Gastroesophageal sphincter (tissue), 3 donors: ENCODE data around the gene LENG8.

Experiments used
- EP300 ChIP-seq: sonication (generic); formaldehyde crosslinking; IDR thresholded peaks from one replicate; pipeline ENCODE4 v1.6.1; 2017; ENCODE audit warnings: antibody characterized with exemption, mild to moderate bottlenecking
- POLR2A ChIP-seq, 2 donors: fragments of 450-650 bp; IDR thresholded peaks; one replicate each; pipeline ENCODE4 v1.6.1; 2017; ENCODE audit warnings: antibody characterized with exemption in 2 of 2, mild to moderate bottlenecking in 2 of 2, moderate library complexity in 1 of 2
- POLR2AphosphoS5 ChIP-seq: sonication (generic); formaldehyde crosslinking; IDR thresholded peaks from one replicate; pipeline ENCODE4 v1.6.1; 2017; ENCODE audit warnings: antibody characterized with exemption
- TF ChIP-seq, protein P1 (sequence below), 4 experiments: fragments of 200-600 bp in 2 of 4; fragments of 450-650 bp in 2 of 4; sonication (generic) in 1 of 4; IDR thresholded peaks; one replicate each; pipeline ENCODE4 v1.5.1; 2017 to 2019; ENCODE audit warnings: antibody characterized with exemption in 4 of 4, mild to moderate bottlenecking in 2 of 4, moderate library complexity in 2 of 4

DNA sequence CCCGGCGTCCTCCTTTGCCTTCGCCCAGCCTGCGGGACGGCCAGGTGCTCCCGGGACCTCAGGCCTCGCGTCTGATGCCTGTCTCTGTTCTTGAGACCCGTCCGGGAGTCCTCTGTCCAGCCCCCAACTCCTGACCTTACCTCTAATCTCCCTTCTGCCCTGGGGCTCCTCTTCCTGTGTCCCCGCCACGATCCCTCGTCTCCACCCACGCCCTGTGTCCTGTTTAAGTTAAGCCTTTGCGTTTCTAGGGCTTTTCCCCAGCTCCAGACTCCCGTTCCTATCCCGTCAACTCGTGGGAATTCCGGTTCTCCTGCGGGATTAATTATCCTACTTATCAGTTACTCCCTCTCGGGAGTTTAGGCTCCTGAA lies 686 bp downstream of the LENG8 start:
- TF ChIP-seq, protein P1, sequence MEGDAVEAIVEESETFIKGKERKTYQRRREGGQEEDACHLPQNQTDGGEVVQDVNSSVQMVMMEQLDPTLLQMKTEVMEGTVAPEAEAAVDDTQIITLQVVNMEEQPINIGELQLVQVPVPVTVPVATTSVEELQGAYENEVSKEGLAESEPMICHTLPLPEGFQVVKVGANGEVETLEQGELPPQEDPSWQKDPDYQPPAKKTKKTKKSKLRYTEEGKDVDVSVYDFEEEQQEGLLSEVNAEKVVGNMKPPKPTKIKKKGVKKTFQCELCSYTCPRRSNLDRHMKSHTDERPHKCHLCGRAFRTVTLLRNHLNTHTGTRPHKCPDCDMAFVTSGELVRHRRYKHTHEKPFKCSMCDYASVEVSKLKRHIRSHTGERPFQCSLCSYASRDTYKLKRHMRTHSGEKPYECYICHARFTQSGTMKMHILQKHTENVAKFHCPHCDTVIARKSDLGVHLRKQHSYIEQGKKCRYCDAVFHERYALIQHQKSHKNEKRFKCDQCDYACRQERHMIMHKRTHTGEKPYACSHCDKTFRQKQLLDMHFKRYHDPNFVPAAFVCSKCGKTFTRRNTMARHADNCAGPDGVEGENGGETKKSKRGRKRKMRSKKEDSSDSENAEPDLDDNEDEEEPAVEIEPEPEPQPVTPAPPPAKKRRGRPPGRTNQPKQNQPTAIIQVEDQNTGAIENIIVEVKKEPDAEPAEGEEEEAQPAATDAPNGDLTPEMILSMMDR (IDR thresholded peaks at IDR 0.05): no peak
- TF ChIP-seq EP300 (no peak), POLR2AphosphoS5 (no peak), POLR2A (IDR thresholded peaks at IDR 0.05) (no peak)
